OCI-LY3 (cell line): ENCODE measurements around the gene LRRC57.

Experiments
- CTCF ChIP-seq: fragments of 200-600, 300-600 bp; sonication (generic); IDR thresholded peaks from 2 replicates; pipeline ENCODE4 v1.5.1; 2014; ENCODE audit warnings: antibody characterized with exemption, low read length, low read depth
- EZH2phosphoT487 ChIP-seq: fragments of 200-600 bp; shearing (Covaris generic); IDR thresholded peaks from 2 replicates; pipeline ENCODE4 v1.6.1; 2018; ENCODE audit warnings: antibody characterized with exemption, mixed run types, low read depth

DNA sequence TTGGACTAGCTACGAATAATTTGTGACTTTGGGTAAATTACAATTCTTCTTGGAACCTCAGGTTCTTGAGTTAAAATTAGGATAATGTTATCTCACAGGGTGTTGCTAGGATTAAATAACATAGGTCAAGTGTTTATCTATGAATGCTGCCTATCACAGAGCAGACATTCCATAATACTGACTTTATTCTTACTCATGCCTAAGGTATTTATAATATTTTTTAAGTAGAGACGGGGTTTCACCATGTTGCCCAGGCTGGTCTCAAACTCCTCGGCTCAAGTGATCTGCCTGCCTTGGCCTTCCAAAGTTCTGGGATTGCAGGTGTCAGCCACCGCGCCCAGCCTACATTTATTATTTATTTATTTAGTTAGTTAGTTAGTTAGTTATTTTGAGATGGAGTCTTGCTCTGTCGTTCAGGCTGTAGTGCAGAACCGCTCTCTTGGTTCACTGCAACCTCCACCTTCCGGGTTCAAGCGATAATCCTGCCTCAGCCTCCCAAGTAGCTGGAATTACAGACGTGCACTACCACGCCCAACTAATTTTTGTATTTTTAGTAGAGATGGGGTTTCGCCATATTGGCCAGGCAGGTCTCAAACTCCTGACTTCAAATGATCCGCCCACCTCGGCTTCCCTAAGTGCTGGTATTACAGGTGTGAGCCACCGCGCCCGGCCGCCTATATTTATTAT, 56.9 kb downstream of the LRRC57 start:
- no peak for TF ChIP-seq CTCF
- no peak for TF ChIP-seq EZH2phosphoT487
